Suppressor macrophage treated with lipopolysaccharide for 4 hours (primary cell): Measurements from ENCODE around the gene FARP2.
"Not testable (repeated sequence)": the region's sequence is repeated elsewhere in the genome, so short reads cannot be mapped to it uniquely, and the experiment has no call there.

Experiments
- DNase-seq: peaks from one replicate; pipeline ENCODE4 v3.0.0-alpha.2; 2020

FARP2 gene

GRCh38 chr2:241368643-241369042 lies 12.6 kb downstream of the FARP2 start:
- no peak for DNase-seq

- no peak for DNase-seq
Observed at GRCh38 chr2:241372361-241372992, 16.4 kb downstream of the FARP2 start.

GRCh38 chr2:241373446-241373845 lies 17.4 kb downstream of the FARP2 start:
- no peak for DNase-seq

- DNase-seq: not testable (repeated sequence)
Observed at GRCh38 chr2:241373906-241374305, 17.8 kb downstream of the FARP2 start.

- no peak for DNase-seq
Observed at GRCh38 chr2:241375300-241375699, 19.2 kb downstream of the FARP2 start.

GRCh38 chr2:241376808-241377207 lies 20.7 kb downstream of the FARP2 start:
- no peak for DNase-seq

- no peak for DNase-seq
Observed at GRCh38 chr2:241378816-241379215, 22.7 kb downstream of the FARP2 start.

GRCh38 chr2:241379481-241380480 lies 23.7 kb downstream of the FARP2 start:
- DNase-seq: no peak

- DNase-seq: no peak
Observed at GRCh38 chr2:241381872-241382271, 25.8 kb downstream of the FARP2 start.

GRCh38 chr2:241385450-241385849 lies 29.4 kb downstream of the FARP2 start:
- DNase-seq: not testable (repeated sequence)

GRCh38 chr2:241386519-241386918 lies 30.4 kb downstream of the FARP2 start:
- no peak for DNase-seq

GRCh38 chr2:241389697-241390096 lies 33.6 kb downstream of the FARP2 start:
- no peak for DNase-seq

- DNase-seq: no peak
Observed at GRCh38 chr2:241390301-241391206, 34.5 kb downstream of the FARP2 start.

- peak; percentile 19 for DNase-seq
Observed at GRCh38 chr2:241391892-241392665, 36.0 kb downstream of the FARP2 start.

GRCh38 chr2:241392753-241393152 lies 36.7 kb downstream of the FARP2 start:
- DNase-seq: not testable (repeated sequence)

GRCh38 chr2:241393524-241394196 lies 37.6 kb downstream of the FARP2 start:
- no peak for DNase-seq

- not testable (repeated sequence) for DNase-seq
Observed at GRCh38 chr2:241396809-241397208, 40.7 kb downstream of the FARP2 start.

GRCh38 chr2:241399941-241400922 lies 44.1 kb downstream of the FARP2 start:
- no peak for DNase-seq

GRCh38 chr2:241408849-241409248 lies 52.8 kb downstream of the FARP2 start:
- DNase-seq: no peak

GRCh38 chr2:241410739-241411176 lies 54.7 kb downstream of the FARP2 start:
- DNase-seq: no peak
